Endodermal cell (in vitro differentiated cells): ENCODE measurements around the gene STK39. TPM values are rescaled to one million over a fixed set of nuclear protein-coding genes. Genes with fewer than 3 reads are reported as not detected.

Source experiments
- DNase-seq: peaks from one replicate; pipeline ENCODE4 v3.0.0-alpha.2; 2017
- H3K27ac ChIP-seq: 2 replicates; pipeline ENCODE4 v1.5.1; 2013; ENCODE audit warnings: mild to moderate bottlenecking, low read depth, low read length, moderate library complexity
- H3K27me3 ChIP-seq: 2 replicates; pipeline ENCODE4 v1.6.1; 2013; ENCODE audit warnings: mild to moderate bottlenecking, low read length, moderate library complexity; ENCODE audit not compliant: insufficient read depth, control insufficient read depth, poor library complexity, severe bottlenecking
- H3K36me3 ChIP-seq: 2 replicates; pipeline ENCODE4 v1.7.0; 2013; ENCODE audit warnings: mild to moderate bottlenecking, low read length, moderate library complexity; ENCODE audit not compliant: control insufficient read depth, insufficient read depth
- H3K4me1 ChIP-seq: one replicate; pipeline ENCODE4 v1.7.0; 2013; ENCODE audit warnings: low read length; ENCODE audit not compliant: control insufficient read depth, insufficient read depth
- H3K4me3 ChIP-seq: 2 replicates; pipeline ENCODE4 v1.5.1; 2013; ENCODE audit warnings: mild to moderate bottlenecking, low read length, moderate library complexity
- H3K9ac ChIP-seq: 2 replicates; pipeline ENCODE4 v1.6.1; 2013; ENCODE audit warnings: mild to moderate bottlenecking, low read length, moderate library complexity; ENCODE audit not compliant: poor library complexity, severe bottlenecking; ENCODE audit errors: extremely low read depth
- H3K9me3 ChIP-seq: 2 replicates; pipeline ENCODE4 v1.6.1; 2013; ENCODE audit warnings: mild to moderate bottlenecking, low read length, moderate library complexity; ENCODE audit not compliant: control insufficient read depth
- H3K27ac Mint-ChIP-seq: 2 replicates; pipeline ENCODE4 v1.8.0; 2020; ENCODE audit warnings: mixed read lengths
- H3K27me3 Mint-ChIP-seq: 2 replicates; pipeline ENCODE4 v1.8.0; 2021; ENCODE audit warnings: mild to moderate bottlenecking, mixed read lengths; ENCODE audit not compliant: insufficient read depth
- H3K36me3 Mint-ChIP-seq: 2 replicates; pipeline ENCODE4 v1.8.0; 2020; ENCODE audit warnings: low read depth, mixed read lengths
- H3K4me1 Mint-ChIP-seq: 2 replicates; pipeline ENCODE4 v1.8.0; 2020; ENCODE audit warnings: mixed read lengths
- H3K4me3 Mint-ChIP-seq: 2 replicates; pipeline ENCODE4 v1.8.0; 2020; ENCODE audit warnings: mild to moderate bottlenecking, moderate library complexity, mixed read lengths
- H3K9me3 Mint-ChIP-seq: 2 replicates; pipeline ENCODE4 v1.8.0; 2020; ENCODE audit warnings: mild to moderate bottlenecking, mixed read lengths
- WGBS, 2 experiments: methylation state at CpG; one replicate each; pipeline versions ENCODE4 v1.1.5 to v1.1.7; 2013; ENCODE audit warnings: missing lambda C conversion rate in 2 of 2, mixed read lengths in 1 of 2; ENCODE audit not compliant: insufficient coverage in 1 of 2, insufficient read length in 1 of 2; 5-methylcytosine and 5-hydroxymethylcytosine counted together
- total RNA-seq, 2 donors: library from RNA; stranded (reverse); fragmentation: NEBNext Ultra II Directional in 1 of 2; extraction: Animal tissue kit (Norgen Biotek cat#: 25700) in 1 of 2; gene quantifications; 2 replicates in 1 of 2; 3 replicates in 1 of 2; pipeline ENCODE4 v1.2.1, GENCODE V29; 2021
- TF ChIP-seq, protein P1 (sequence below): fragments of 200-600 bp; sonication (generic); conservative IDR thresholded peaks from 2 replicates; pipeline ENCODE4 v1.5.0; 2021; ENCODE audit warnings: antibody characterized with exemption, mild to moderate bottlenecking

STK39 gene
- total RNA-seq, 2 donors from 2014 or later, result 22.3 to 31.5 TPM

DNA sequence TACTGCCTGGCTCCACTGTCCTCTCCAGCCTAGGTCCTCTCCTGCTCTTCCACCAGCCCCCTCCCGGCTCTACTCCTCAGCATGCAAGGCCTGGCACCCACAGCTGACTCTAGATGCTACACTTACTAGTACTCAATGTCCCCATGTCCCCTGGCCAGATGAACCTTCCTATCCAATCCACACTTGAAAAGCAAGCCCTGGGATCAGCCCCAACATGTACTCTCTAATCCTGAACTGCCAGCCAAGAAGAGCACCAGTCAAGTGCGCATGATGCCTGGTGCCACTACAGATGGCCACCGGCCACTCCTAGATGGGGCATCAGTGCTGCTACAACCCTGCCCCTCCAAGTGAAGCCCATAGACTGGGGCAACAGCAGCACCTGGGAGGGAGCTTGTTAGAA lies 168.2 kb downstream of the STK39 start:
- Histone ChIP-seq H3K4me3 (no peak overlapping the region), H3K4me1 (peaks cover 4% of the 10 kb centered on the region), H3K27me3 (no peaks in the 10 kb centered on the region), H3K9ac (no peak overlapping the region), H3K36me3 (no peaks in the 10 kb centered on the region), H3K9me3 (peaks cover 14% of the 10 kb centered on the region), H3K27ac (no peak overlapping the region)
- WGBS, 2 experiments, result 94% methylated on average over 3 of the region's 3 CpGs; no CpG with 5 or more reads in 1 of the 2 experiments
- Mint-ChIP-seq H3K9me3 (peaks cover 20% of the 10 kb centered on the region), H3K36me3 (peaks cover 14% of the 10 kb centered on the region), H3K27ac (no peak overlapping the region), H3K27me3 (no peaks in the 10 kb centered on the region), H3K4me1 (peaks cover 10% of the 10 kb centered on the region), H3K4me3 (no peak overlapping the region)
- no peak for DNase-seq
- TF ChIP-seq, protein P1, sequence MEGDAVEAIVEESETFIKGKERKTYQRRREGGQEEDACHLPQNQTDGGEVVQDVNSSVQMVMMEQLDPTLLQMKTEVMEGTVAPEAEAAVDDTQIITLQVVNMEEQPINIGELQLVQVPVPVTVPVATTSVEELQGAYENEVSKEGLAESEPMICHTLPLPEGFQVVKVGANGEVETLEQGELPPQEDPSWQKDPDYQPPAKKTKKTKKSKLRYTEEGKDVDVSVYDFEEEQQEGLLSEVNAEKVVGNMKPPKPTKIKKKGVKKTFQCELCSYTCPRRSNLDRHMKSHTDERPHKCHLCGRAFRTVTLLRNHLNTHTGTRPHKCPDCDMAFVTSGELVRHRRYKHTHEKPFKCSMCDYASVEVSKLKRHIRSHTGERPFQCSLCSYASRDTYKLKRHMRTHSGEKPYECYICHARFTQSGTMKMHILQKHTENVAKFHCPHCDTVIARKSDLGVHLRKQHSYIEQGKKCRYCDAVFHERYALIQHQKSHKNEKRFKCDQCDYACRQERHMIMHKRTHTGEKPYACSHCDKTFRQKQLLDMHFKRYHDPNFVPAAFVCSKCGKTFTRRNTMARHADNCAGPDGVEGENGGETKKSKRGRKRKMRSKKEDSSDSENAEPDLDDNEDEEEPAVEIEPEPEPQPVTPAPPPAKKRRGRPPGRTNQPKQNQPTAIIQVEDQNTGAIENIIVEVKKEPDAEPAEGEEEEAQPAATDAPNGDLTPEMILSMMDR, result no peak

DNA sequence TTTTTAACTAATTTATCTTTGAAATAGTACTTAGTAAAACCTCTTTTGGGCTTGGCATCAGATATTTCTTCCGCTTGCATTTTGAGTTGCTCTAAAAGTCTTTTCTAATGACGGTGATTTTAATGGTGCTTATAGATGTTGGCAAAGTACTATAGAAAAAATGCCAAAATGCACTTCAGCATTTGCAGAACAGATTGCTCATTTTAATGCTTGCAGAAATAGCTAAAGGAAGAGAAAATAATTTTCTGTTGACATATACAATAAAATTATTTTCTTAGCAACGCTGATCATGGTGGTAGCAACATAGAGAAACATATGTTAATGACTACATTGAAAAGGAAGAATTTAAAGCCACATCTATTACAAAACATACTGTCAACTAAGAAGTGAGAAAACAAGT lies 170.7 kb downstream of the STK39 start:
- Histone ChIP-seq H3K27ac (no peak overlapping the region), H3K4me3 (no peak overlapping the region), H3K4me1 (no peaks in the 10 kb centered on the region), H3K9ac (no peak overlapping the region), H3K9me3 (peaks cover 12% of the 10 kb centered on the region), H3K36me3 (no peaks in the 10 kb centered on the region), H3K27me3 (no peaks in the 10 kb centered on the region)
- 92 to 100% methylated on average over 1 to 2 of the region's 3 CpGs for WGBS, 2 experiments
- no peak for DNase-seq
- Mint-ChIP-seq H3K27ac (no peak overlapping the region), H3K4me1 (no peaks in the 10 kb centered on the region), H3K36me3 (peaks cover 19% of the 10 kb centered on the region), H3K4me3 (no peak overlapping the region), H3K9me3 (peaks cover 16% of the 10 kb centered on the region), H3K27me3 (no peaks in the 10 kb centered on the region)
- TF ChIP-seq, protein P1, result no peak

DNA sequence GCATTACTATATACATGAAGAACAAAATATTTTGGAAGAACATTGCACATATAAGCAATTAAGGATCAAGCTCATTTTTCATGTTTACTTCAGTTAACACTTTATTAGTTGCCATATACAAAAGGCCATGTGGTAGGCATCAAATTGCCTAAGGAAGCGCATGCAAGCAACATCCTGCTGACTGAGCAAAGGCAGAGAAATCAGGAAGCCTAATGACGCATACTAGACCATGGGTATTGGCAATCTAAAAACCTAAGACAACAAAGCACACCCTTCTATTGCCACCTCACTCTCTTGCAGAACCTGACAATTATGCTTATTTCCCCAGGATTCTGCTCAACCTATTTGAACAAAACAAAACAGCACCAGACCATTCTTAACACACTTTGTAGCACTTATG lies 171.9 kb downstream of the STK39 start:
- Histone ChIP-seq H3K4me1 (no peaks in the 10 kb centered on the region), H3K9me3 (no peaks in the 10 kb centered on the region), H3K4me3 (no peak overlapping the region), H3K27ac (no peak overlapping the region), H3K36me3 (no peaks in the 10 kb centered on the region), H3K9ac (no peak overlapping the region), H3K27me3 (no peaks in the 10 kb centered on the region)
- no peak overlapping the region for H3K4me3 Mint-ChIP-seq
- WGBS, 2 experiments, result 77 to 93% methylated on average over 2 of the region's 2 CpGs
- peaks cover 6% of the 10 kb centered on the region for H3K9me3 Mint-ChIP-seq
- H3K27ac Mint-ChIP-seq, result no peak overlapping the region
- peaks cover 19% of the 10 kb centered on the region for H3K36me3 Mint-ChIP-seq
- H3K4me1 Mint-ChIP-seq, result no peaks in the 10 kb centered on the region
- TF ChIP-seq, protein P1, result no peak
- DNase-seq, result no peak
- H3K27me3 Mint-ChIP-seq, result no peaks in the 10 kb centered on the region
